GM15510 (cell line): Measurements from ENCODE around the gene KRT84.

Experiments
- POLR2A ChIP-seq: IDR thresholded peaks from 3 replicates; pipeline ENCODE4 v1.6.1; 2011; ENCODE audit warnings: borderline replicate concordance; ENCODE audit not compliant: insufficient read length; ENCODE audit errors: extremely low read depth

KRT84 gene

GRCh38 chr12:52399756-52400155 lies 14.3 kb upstream of the KRT84 start:
- TF ChIP-seq POLR2A, result no peak

GRCh38 chr12:52398176-52398575 lies 12.7 kb upstream of the KRT84 start:
- TF ChIP-seq POLR2A, result no peak

GRCh38 chr12:52396656-52397055 lies 11.2 kb upstream of the KRT84 start:
- no peak for TF ChIP-seq POLR2A

- no peak for TF ChIP-seq POLR2A
Observed at GRCh38 chr12:52395761-52396434, 10.4 kb upstream of the KRT84 start.

GRCh38 chr12:52394836-52395405 lies 9.5 kb upstream of the KRT84 start:
- no peak for TF ChIP-seq POLR2A

GRCh38 chr12:52392465-52393007 lies 7.1 kb upstream of the KRT84 start:
- TF ChIP-seq POLR2A, result no peak

- TF ChIP-seq POLR2A, result no peak
Observed at GRCh38 chr12:52391618-52392002, 6.2 kb upstream of the KRT84 start.

- TF ChIP-seq POLR2A, result no peak
Observed at GRCh38 chr12:52390739-52391617, 5.5 kb upstream of the KRT84 start.

- no peak for TF ChIP-seq POLR2A
Observed at GRCh38 chr12:52389313-52390207, 4.1 kb upstream of the KRT84 start.

GRCh38 chr12:52387859-52388258 lies 2.4 kb upstream of the KRT84 start:
- no peak for TF ChIP-seq POLR2A

GRCh38 chr12:52383331-52383730 lies 2.1 kb downstream of the KRT84 start:
- no peak for TF ChIP-seq POLR2A

GRCh38 chr12:52382854-52383253 lies 2.6 kb downstream of the KRT84 start:
- no peak for TF ChIP-seq POLR2A

- TF ChIP-seq POLR2A, result no peak
Observed at GRCh38 chr12:52381206-52381605, 4.2 kb downstream of the KRT84 start.

GRCh38 chr12:52380271-52380694 lies 5.2 kb downstream of the KRT84 start:
- TF ChIP-seq POLR2A, result no peak
